ENCODE measurements around the gene MYB.
"Not testable (repeated sequence)": the region's sequence is repeated elsewhere in the genome, so short reads cannot be mapped to it uniquely, and the experiment has no call there.

MYB gene

GRCh38 chr6:135180542-135181332 is at the start of gene MYB:
Gene MYB, plus strand, starts transcription at chr6:135181308. Its CDS starts 206 bp downstream, at chr6:135181514.
- no peak for DNase-seq (ENCODE audit: extremely low read depth, low read depth)
- TF ChIP-seq CTCF (IDR thresholded peaks at IDR 0.05; ENCODE audit: low read depth, low read length), result no peak

- DNase-seq (ENCODE audit: extremely low read depth, low read depth), result no peak
- no peak for TF ChIP-seq CTCF (IDR thresholded peaks at IDR 0.05; ENCODE audit: low read depth, low read length)
Measured at GRCh38 chr6:135132776-135133175, 48.3 kb upstream of the MYB start.

- no peak for DNase-seq (ENCODE audit: extremely low read depth, low read depth)
- no peak for TF ChIP-seq CTCF (IDR thresholded peaks at IDR 0.05; ENCODE audit: low read depth, low read length)
Measured at GRCh38 chr6:135135835-135136234, 45.3 kb upstream of the MYB start.

- TF ChIP-seq CTCF (IDR thresholded peaks at IDR 0.05; ENCODE audit: low read depth, low read length), result no peak
- DNase-seq (ENCODE audit: extremely low read depth, low read depth), result no peak
Measured at GRCh38 chr6:135137826-135138225, 43.3 kb upstream of the MYB start.

GRCh38 chr6:135141182-135141581 is 39.9 kb upstream of the MYB start:
- DNase-seq (ENCODE audit: extremely low read depth, low read depth), result no peak
- no peak for TF ChIP-seq CTCF (IDR thresholded peaks at IDR 0.05; ENCODE audit: low read depth, low read length)

- DNase-seq (ENCODE audit: extremely low read depth, low read depth), result no peak
- no peak for TF ChIP-seq CTCF (IDR thresholded peaks at IDR 0.05; ENCODE audit: low read depth, low read length)
Measured at GRCh38 chr6:135141728-135142127, 39.4 kb upstream of the MYB start.

GRCh38 chr6:135142232-135142631 is 38.9 kb upstream of the MYB start:
- DNase-seq (ENCODE audit: extremely low read depth, low read depth), result not testable (repeated sequence)

GRCh38 chr6:135144673-135145062 is 36.4 kb upstream of the MYB start:
- no peak for DNase-seq (ENCODE audit: extremely low read depth, low read depth)
- no peak for TF ChIP-seq CTCF (IDR thresholded peaks at IDR 0.05; ENCODE audit: low read depth, low read length)
